ENCODE results near the gene DHX15. TPM values are rescaled to one million over a fixed set of nuclear protein-coding genes. Genes with fewer than 3 reads are reported as not detected.

DHX15 gene
- total and polyA plus RNA-seq, 3 donors from 2014 or later = 84.1 to 136 (median 123) TPM

DNA sequence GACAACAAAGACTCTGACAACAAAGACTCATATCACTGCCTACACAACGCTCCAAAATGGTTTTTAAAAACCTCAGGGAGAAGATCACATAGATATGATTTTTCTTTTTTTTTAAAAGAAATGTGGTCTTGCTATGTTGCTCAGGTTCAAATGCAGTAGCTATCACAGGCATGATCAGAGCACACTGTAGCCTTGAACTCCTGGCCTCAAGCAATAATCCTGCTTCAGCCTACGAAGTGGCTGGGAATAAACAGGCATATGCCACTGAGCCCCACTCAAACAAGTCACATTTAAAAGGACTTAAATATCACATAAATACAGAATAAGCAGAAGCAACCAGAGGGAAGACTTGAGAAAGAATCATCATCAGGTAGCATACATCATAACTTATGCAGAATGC lies 14.7 kb downstream of the DHX15 start:
- no peaks in the 10 kb centered on the region for H3K27me3 ChIP-seq
- no peaks in the 10 kb centered on the region for H3K36me3 ChIP-seq (ENCODE audit: low read depth, missing control alignments)
- H3K4me3 ChIP-seq = no peak overlapping the region
- H3K9me3 ChIP-seq = no peaks in the 10 kb centered on the region
- no peaks in the 10 kb centered on the region for H3K4me1 ChIP-seq
- TF ChIP-seq, protein P1, sequence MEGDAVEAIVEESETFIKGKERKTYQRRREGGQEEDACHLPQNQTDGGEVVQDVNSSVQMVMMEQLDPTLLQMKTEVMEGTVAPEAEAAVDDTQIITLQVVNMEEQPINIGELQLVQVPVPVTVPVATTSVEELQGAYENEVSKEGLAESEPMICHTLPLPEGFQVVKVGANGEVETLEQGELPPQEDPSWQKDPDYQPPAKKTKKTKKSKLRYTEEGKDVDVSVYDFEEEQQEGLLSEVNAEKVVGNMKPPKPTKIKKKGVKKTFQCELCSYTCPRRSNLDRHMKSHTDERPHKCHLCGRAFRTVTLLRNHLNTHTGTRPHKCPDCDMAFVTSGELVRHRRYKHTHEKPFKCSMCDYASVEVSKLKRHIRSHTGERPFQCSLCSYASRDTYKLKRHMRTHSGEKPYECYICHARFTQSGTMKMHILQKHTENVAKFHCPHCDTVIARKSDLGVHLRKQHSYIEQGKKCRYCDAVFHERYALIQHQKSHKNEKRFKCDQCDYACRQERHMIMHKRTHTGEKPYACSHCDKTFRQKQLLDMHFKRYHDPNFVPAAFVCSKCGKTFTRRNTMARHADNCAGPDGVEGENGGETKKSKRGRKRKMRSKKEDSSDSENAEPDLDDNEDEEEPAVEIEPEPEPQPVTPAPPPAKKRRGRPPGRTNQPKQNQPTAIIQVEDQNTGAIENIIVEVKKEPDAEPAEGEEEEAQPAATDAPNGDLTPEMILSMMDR (IDR thresholded peaks at IDR 0.05) = no peak
- TF ChIP-seq POLR2A (IDR thresholded peaks at IDR 0.05) = no peak
- H3K27ac ChIP-seq = no peak overlapping the region
- intact Hi-C loops (cut with DNase I; ENCODE audit: low total_unique reads) = no loop called here
- DNase-seq = no peak
- 47 to 75% methylated on average over 2 of the region's 2 CpGs for WGBS, 2 donors

DNA sequence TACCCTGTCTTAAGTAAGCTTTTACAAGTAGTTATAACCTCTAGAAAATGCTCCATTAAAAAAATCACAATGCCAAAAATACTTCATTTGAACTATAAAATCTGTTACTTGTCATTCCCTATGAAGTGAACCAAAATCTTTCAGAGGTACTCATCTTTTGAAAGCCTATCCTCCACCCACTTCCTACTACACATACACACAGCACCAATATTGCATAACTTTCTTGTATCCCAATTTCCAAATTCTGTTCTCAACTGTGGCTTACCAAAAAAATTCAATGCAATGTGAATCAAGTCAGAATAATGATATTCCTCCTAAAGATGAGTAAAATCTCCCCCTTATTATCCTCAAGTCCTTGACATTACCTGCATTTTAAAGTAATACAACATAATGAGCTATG lies 15.9 kb downstream of the DHX15 start:
- Histone ChIP-seq H3K27ac (no peak overlapping the region), H3K4me1 (no peaks in the 10 kb centered on the region), H3K4me3 (no peak overlapping the region), H3K36me3 (ENCODE audit: low read depth, missing control alignments) (no peaks in the 10 kb centered on the region), H3K9me3 (no peaks in the 10 kb centered on the region), H3K27me3 (no peaks in the 10 kb centered on the region)
- no peak for DNase-seq
- intact Hi-C loops (cut with DNase I; ENCODE audit: low total_unique reads) = no loop called here
- TF ChIP-seq, protein P1 (IDR thresholded peaks at IDR 0.05) = no peak
- no peak for TF ChIP-seq POLR2A (IDR thresholded peaks at IDR 0.05)

- Histone ChIP-seq H3K36me3 (ENCODE audit: low read depth, missing control alignments) (no peaks in the 10 kb centered on the region), H3K9me3 (no peaks in the 10 kb centered on the region), H3K27ac (no peak overlapping the region), H3K4me3 (no peak overlapping the region), H3K4me1 (no peaks in the 10 kb centered on the region), H3K27me3 (no peaks in the 10 kb centered on the region)
- intact Hi-C loops (cut with DNase I; ENCODE audit: low total_unique reads) = no loop called here
- TF ChIP-seq, protein P1 (IDR thresholded peaks at IDR 0.05) = no peak
- no peak for TF ChIP-seq POLR2A (IDR thresholded peaks at IDR 0.05)
- DNase-seq = no peak
These were observed 19.3 kb downstream of the DHX15 start for GRCh38 chr4:24565054-24565453.

GRCh38 chr4:24564488-24564887 lies 19.9 kb downstream of the DHX15 start:
- H3K9me3 ChIP-seq = no peaks in the 10 kb centered on the region
- TF ChIP-seq, protein P1 (IDR thresholded peaks at IDR 0.05) = no peak
- no peak for TF ChIP-seq POLR2A (IDR thresholded peaks at IDR 0.05)
- H3K36me3 ChIP-seq (ENCODE audit: low read depth, missing control alignments) = no peaks in the 10 kb centered on the region
- 67 to 74% methylated on average over 2 of the region's 2 CpGs for WGBS, 2 donors
- H3K27me3 ChIP-seq = no peaks in the 10 kb centered on the region
- intact Hi-C loops (cut with DNase I; ENCODE audit: low total_unique reads) = no loop called here
- H3K27ac ChIP-seq = no peak overlapping the region
- no peaks in the 10 kb centered on the region for H3K4me1 ChIP-seq
- H3K4me3 ChIP-seq = no peak overlapping the region
- DNase-seq = no peak

DNA sequence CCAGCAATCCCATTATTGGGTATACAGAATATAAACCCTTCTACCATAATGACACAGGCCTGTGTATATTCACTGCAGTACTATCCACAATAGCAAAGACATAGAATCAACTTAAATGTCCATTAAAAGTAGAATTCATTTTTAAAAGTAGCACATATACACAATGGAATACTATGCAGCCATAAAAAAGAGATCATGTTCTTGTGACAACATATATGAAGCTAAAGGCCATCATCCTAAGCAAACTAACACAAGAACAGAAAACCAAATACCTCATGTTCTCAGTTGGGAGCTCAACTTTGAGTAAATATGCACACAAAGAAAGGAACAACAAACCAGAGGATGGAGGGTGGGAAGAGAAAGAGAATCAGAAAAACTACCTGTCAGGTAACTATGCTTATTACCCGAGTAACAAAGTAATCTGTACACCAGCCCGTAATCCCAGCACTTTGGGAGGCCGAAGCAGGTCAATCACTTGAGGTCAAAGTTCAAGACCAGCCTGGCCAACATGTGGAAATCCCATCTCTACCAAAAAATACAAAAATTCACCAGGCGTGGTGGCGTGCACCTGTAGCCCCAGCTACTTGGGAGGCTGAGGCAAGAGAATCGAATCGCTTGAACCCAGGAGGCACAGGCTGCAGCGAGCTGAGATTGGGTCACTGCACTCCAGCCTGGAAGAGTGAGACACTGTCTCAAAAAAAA lies 22.8 kb downstream of the DHX15 start:
- no peaks in the 10 kb centered on the region for H3K4me1 ChIP-seq
- WGBS, 2 donors = 93 to 95% methylated on average over 8 of the region's 8 CpGs
- intact Hi-C loops (cut with DNase I; ENCODE audit: low total_unique reads) = no loop called here

More for the DNA sequence above, 22.8 kb downstream of the DHX15 start:
- no peaks in the 10 kb centered on the region for H3K36me3 ChIP-seq (ENCODE audit: low read depth, missing control alignments)
- H3K27me3 ChIP-seq = no peaks in the 10 kb centered on the region
- no peaks in the 10 kb centered on the region for H3K9me3 ChIP-seq
- TF ChIP-seq POLR2A (IDR thresholded peaks at IDR 0.05) = no peak
- TF ChIP-seq, protein P1 (IDR thresholded peaks at IDR 0.05) = no peak
- DNase-seq = no peak
- H3K4me3 ChIP-seq = no peak overlapping the region
- no peak overlapping the region for H3K27ac ChIP-seq

Measured in testis (tissue), 3 donors.